ENCODE results near the gene CALN1.

Gene CALN1

GRCh38 chr7:72267291-72267800 is 144.8 kb downstream of the CALN1 start:
- H3K4me3 ChIP-seq (replicated peaks; ENCODE audit: low read depth, low read length) = no peak overlapping the region
- no peak for TF ChIP-seq CTCF (IDR thresholded peaks at IDR 0.05; ENCODE audit: low read depth, low read length, missing control alignments)
- DNase-seq (ENCODE audit: extremely low read depth, low read depth) = no peak

- H3K4me3 ChIP-seq (replicated peaks; ENCODE audit: low read depth, low read length) = no peak overlapping the region
- no peak for DNase-seq (ENCODE audit: extremely low read depth, low read depth)
- TF ChIP-seq CTCF (IDR thresholded peaks at IDR 0.05; ENCODE audit: low read depth, low read length, missing control alignments) = no peak
These were observed 145.4 kb downstream of the CALN1 start for GRCh38 chr7:72266771-72267170.

DNA sequence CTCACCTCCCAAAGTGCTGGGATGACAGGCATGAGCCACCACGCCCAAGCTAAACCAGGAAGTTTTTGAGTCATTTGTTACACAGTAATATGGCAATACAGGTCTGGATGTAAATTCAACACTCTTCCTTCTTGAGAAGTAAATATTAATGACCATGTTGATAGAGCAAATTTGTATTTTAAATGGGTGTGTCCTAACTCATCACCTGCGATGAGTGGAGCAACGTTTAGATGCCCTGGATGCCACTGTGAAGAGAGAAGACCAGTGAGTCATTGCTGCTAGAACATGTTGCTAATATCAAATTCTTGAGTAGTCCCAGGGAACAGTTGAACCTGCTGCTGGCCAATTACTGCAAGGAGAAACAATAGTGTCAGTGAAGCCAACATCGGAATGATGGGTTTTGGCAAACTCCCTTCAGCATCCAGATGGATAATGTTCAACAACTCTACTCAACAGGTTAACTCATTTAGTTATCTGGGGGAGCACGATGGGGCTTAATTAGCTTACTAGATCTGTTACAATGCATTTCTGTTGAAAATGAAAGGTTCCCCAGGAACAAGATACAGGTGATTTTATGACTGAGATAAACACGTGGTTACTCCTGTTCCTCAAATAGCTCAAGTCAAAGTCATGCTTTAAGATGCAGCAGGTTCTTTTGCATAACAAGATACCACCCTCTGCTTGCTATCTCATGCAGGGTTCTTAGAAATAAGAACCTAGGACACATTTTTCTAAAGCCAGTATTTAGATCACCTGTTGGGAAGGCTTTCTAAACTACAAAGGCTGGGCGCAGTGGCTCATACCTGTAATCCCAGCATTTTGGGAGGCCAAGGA is 146.8 kb downstream of the CALN1 start:
- no peak for DNase-seq (ENCODE audit: extremely low read depth, low read depth)
- no peak for TF ChIP-seq CTCF (IDR thresholded peaks at IDR 0.05; ENCODE audit: low read depth, low read length, missing control alignments)

DNA sequence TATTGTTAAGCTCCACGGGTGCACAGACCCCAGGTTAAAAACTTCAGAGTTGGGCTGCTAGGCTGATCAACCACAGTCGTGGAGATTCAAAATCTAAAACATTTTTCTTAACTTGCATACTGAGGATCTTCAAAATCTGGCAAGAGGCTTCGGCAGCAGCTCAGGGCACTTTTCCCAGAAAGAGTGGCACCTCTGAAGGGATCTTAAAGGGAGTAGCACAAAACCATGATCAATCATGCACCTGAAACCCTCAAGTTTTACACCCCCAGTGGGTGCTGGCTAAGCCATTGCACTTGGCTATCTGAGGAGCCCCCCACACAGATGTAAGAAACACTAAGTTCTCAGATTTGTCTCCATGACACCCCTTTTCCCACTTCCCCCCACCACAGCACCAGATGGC is 151.7 kb downstream of the CALN1 start:
- TF ChIP-seq CTCF (IDR thresholded peaks at IDR 0.05; ENCODE audit: low read depth, low read length, missing control alignments) = no peak
- no peak for DNase-seq (ENCODE audit: extremely low read depth, low read depth)
- no peak overlapping the region for H3K4me3 ChIP-seq (replicated peaks; ENCODE audit: low read depth, low read length)

More for the DNA sequence above, 146.8 kb downstream of the CALN1 start:
- no peak overlapping the region for H3K4me3 ChIP-seq (replicated peaks; ENCODE audit: low read depth, low read length)

DNA sequence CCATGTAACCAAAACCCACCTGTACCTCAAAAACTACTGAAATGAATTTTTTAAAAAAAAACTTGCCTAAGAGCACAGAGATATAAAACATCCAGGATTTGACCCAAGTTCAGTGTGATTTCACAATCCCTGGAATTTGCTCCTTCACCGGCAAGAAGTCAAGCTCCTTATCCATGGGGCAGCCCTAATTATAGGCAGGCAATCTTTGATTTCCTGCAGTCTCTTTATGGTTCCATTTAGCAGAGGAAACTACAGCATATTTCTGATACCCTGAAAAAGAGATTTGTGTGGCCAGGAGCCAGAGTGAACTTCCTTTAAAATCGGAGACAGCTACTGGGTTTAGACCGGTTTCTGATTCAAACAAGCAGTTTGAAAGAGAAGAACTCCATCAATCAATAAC is 154.1 kb downstream of the CALN1 start:
- TF ChIP-seq CTCF (IDR thresholded peaks at IDR 0.05; ENCODE audit: low read depth, low read length, missing control alignments) = no peak
- H3K4me3 ChIP-seq (replicated peaks; ENCODE audit: low read depth, low read length) = no peak overlapping the region
- DNase-seq (ENCODE audit: extremely low read depth, low read depth) = no peak

- TF ChIP-seq CTCF (IDR thresholded peaks at IDR 0.05; ENCODE audit: low read depth, low read length, missing control alignments) = no peak
- no peak for DNase-seq (ENCODE audit: extremely low read depth, low read depth)
- no peak overlapping the region for H3K4me3 ChIP-seq (replicated peaks; ENCODE audit: low read depth, low read length)
These were observed 157.7 kb downstream of the CALN1 start for GRCh38 chr7:72254455-72254854.
